SH-SY5Y (cell line): ENCODE data around the gene CNGA3.

Experiments
- GATA2 ChIP-seq: IDR thresholded peaks from 2 replicates; pipeline ENCODE4 v1.6.1; 2011; ENCODE audit warnings: mild to moderate bottlenecking, low read depth, low read length
- GATA3 ChIP-seq: IDR thresholded peaks from 2 replicates; pipeline ENCODE4 v1.6.1; 2011; ENCODE audit warnings: low read depth, mild to moderate bottlenecking, low read length, moderate library complexity

DNA sequence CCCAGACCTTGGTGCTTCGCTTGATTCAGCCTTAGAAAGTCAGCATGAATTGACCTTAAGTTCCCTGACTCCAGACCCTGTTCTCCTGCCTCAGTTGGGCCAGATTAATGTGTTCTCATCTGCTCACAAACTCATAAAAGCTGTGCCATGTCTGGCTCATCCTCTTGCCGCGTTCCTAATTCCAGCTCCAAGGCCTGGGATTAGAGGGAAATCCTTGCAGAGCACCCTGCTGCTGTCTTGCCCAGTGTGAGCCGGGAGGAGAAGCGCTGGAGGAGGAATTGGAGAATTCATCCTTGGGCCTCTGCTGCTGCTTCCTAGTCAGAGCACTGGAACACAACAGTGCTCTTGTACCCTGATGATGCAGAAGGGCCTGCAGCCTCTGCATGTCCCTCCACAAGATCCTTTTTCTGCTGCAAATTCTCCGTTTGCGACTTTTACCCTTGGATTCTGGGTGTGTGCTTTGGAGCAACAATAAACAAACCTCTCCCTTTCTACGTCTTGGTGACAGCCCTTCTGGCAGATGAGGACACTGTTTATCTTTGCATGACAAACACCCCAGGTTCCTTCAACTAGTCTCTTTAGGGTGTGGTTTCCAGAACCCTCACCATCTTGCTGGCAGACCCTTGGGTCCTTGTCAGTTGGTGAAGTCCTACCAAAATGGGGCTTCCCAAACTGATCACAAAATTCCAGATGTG is 46.9 kb upstream of the CNGA3 start:
- TF ChIP-seq GATA2 (no peak), GATA3 (no peak)
